ENCODE results near the gene PCGF3.

Gene PCGF3

GRCh38 chr4:680551-680927 lies 25.1 kb upstream of the PCGF3 start:
- no peak overlapping the region for H3K4me3 ChIP-seq (ENCODE audit: low read depth, low read length)
- TF ChIP-seq CTCF (IDR thresholded peaks at IDR 0.05; ENCODE audit: low read depth, low read length) = no peak
- DNase-seq (ENCODE audit: low read depth, low spot score) = no peak
- in situ Hi-C loops (cut with HindIII; ENCODE audit: low sequenced_read_pairs) = no loop called here

GRCh38 chr4:680928-681645 lies 24.5 kb upstream of the PCGF3 start:
- DNase-seq (ENCODE audit: low read depth, low spot score) = no peak
- peak overlapping the region; percentile 39 for H3K4me3 ChIP-seq (ENCODE audit: low read depth, low read length)
- no peak for TF ChIP-seq CTCF (IDR thresholded peaks at IDR 0.05; ENCODE audit: low read depth, low read length)
- in situ Hi-C loops (cut with HindIII; ENCODE audit: low sequenced_read_pairs) = no loop called here

GRCh38 chr4:681736-682451 lies 23.7 kb upstream of the PCGF3 start:
- DNase-seq (ENCODE audit: low read depth, low spot score) = no peak
- no peak overlapping the region for H3K4me3 ChIP-seq (ENCODE audit: low read depth, low read length)
- in situ Hi-C loops (cut with HindIII; ENCODE audit: low sequenced_read_pairs) = no loop called here
- TF ChIP-seq CTCF (IDR thresholded peaks at IDR 0.05; ENCODE audit: low read depth, low read length) = no peak

- H3K4me3 ChIP-seq (ENCODE audit: low read depth, low read length) = no peak overlapping the region
- in situ Hi-C loops (cut with HindIII; ENCODE audit: low sequenced_read_pairs) = no loop called here
These were observed 23.0 kb upstream of the PCGF3 start for GRCh38 chr4:682490-683172.

GRCh38 chr4:683247-683897 lies 22.3 kb upstream of the PCGF3 start:
- TF ChIP-seq CTCF (IDR thresholded peaks at IDR 0.05; ENCODE audit: low read depth, low read length) = no peak
- no peak overlapping the region for H3K4me3 ChIP-seq (ENCODE audit: low read depth, low read length)
- in situ Hi-C loops (cut with HindIII; ENCODE audit: low sequenced_read_pairs) = no loop called here
- DNase-seq (ENCODE audit: low read depth, low spot score) = no peak

More at GRCh38 chr4:682490-683172, 23.0 kb upstream of the PCGF3 start:
- TF ChIP-seq CTCF (IDR thresholded peaks at IDR 0.05; ENCODE audit: low read depth, low read length) = no peak
- DNase-seq (ENCODE audit: low read depth, low spot score) = no peak

- in situ Hi-C loops (cut with HindIII; ENCODE audit: low sequenced_read_pairs) = no loop called here
- no peak overlapping the region for H3K4me3 ChIP-seq (ENCODE audit: low read depth, low read length)
- TF ChIP-seq CTCF (IDR thresholded peaks at IDR 0.05; ENCODE audit: low read depth, low read length) = peak; percentile 85
- DNase-seq (ENCODE audit: low read depth, low spot score) = peak; percentile 57
These were observed 21.5 kb upstream of the PCGF3 start for GRCh38 chr4:683982-684622.
